Measurements from ENCODE around the gene MB. TPM values are rescaled to one million over a fixed set of nuclear protein-coding genes. Genes with fewer than 3 reads are reported as not detected.

Gene MB
- total RNA-seq, 4 donors from 2014 or later: 4.3 to 17.8 (median 9.1) TPM

DNA sequence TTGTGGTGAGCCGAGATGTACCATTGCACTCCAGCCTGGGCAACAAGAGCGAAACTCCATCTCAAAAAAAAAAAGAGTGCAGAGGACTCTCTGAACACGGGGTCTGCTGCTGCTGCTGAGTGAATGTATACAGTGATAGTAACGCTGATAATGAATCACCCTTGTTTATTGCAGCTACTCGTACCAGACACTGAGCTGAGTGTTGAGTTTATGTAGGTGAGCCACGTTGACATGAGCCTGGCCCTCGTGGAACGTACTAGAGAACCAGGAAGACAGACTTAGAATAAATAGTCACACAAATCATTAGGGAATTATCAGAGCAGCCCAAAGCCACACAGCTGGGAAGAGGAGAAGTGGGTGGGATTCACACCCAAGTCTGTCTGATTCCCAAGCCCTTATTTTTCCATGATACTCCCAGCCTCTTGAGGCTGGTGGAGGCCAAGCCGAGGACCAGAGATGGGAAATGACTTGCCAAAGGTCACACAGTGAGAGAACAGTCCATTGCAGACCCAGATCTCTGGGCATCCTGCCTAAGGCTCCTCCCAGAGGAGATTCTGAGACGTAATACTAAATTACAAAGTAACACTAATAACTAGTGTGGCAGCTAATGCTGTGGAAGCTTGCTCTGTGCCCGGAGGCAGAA, 34.8 kb downstream of the MB start:
- Histone ChIP-seq H3K4me1 (peaks cover 8% of the 10 kb centered on the region), H3K27me3 (no peaks in the 10 kb centered on the region), H3K27ac (no peak overlapping the region), H3K9me3 (no peaks in the 10 kb centered on the region), H3K4me3 (no peak overlapping the region), H3K36me3 (no peaks in the 10 kb centered on the region)
- 70% methylated on average over 11 of the region's 11 CpGs for WGBS
- no peak for DNase-seq (ENCODE audit: low spot score in 2 of 2)
- TF ChIP-seq, protein P1, sequence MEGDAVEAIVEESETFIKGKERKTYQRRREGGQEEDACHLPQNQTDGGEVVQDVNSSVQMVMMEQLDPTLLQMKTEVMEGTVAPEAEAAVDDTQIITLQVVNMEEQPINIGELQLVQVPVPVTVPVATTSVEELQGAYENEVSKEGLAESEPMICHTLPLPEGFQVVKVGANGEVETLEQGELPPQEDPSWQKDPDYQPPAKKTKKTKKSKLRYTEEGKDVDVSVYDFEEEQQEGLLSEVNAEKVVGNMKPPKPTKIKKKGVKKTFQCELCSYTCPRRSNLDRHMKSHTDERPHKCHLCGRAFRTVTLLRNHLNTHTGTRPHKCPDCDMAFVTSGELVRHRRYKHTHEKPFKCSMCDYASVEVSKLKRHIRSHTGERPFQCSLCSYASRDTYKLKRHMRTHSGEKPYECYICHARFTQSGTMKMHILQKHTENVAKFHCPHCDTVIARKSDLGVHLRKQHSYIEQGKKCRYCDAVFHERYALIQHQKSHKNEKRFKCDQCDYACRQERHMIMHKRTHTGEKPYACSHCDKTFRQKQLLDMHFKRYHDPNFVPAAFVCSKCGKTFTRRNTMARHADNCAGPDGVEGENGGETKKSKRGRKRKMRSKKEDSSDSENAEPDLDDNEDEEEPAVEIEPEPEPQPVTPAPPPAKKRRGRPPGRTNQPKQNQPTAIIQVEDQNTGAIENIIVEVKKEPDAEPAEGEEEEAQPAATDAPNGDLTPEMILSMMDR (IDR thresholded peaks at IDR 0.05): no peak
- no peak for TF ChIP-seq POLR2AphosphoS5 (IDR thresholded peaks at IDR 0.05)
- no peak for TF ChIP-seq POLR2A (IDR thresholded peaks at IDR 0.05)

DNA sequence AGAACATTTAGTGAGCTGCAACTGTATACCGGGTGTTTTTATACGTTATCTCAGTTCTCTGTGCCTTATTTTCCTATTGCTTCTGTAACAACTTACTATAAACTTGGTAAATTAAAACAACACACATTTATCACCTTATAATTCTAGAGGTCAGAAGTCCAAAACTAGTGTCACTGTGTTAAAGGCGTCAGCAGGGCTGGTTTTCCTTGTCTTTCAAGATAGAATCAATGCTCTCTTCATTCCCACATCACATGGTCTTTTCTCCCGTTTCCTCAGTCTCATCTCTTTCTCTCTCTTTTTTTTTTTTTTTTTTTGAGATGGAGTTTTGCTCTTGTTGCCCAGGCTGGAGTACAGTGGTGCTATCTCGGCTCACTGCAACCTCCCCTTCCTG, 36.1 kb downstream of the MB start:
- DNase-seq (ENCODE audit: low spot score in 2 of 2): no peak
- Histone ChIP-seq H3K4me1 (peaks cover 8% of the 10 kb centered on the region), H3K27me3 (no peaks in the 10 kb centered on the region), H3K4me3 (no peak overlapping the region), H3K36me3 (no peaks in the 10 kb centered on the region), H3K27ac (no peak overlapping the region), H3K9me3 (no peaks in the 10 kb centered on the region)
- TF ChIP-seq EP300 (IDR thresholded peaks at IDR 0.05) (no peak), POLR2AphosphoS5 (IDR thresholded peaks at IDR 0.05) (no peak), POLR2A (IDR thresholded peaks at IDR 0.05) (no peak)
- TF ChIP-seq, protein P1 (IDR thresholded peaks at IDR 0.05): no peak
- 80% methylated on average over 5 of the region's 5 CpGs for WGBS

- Histone ChIP-seq H3K36me3 (no peaks in the 10 kb centered on the region), H3K27ac (no peak overlapping the region), H3K4me3 (no peak overlapping the region), H3K4me1 (peaks cover 8% of the 10 kb centered on the region), H3K27me3 (no peaks in the 10 kb centered on the region), H3K9me3 (no peaks in the 10 kb centered on the region)
- no peak for TF ChIP-seq EP300 (IDR thresholded peaks at IDR 0.05)
- TF ChIP-seq POLR2AphosphoS5 (IDR thresholded peaks at IDR 0.05): no peak
- TF ChIP-seq, protein P1 (IDR thresholded peaks at IDR 0.05): no peak
- TF ChIP-seq POLR2A (IDR thresholded peaks at IDR 0.05): no peak
- 85% methylated on average over 7 of the region's 10 CpGs for WGBS
- no peak for DNase-seq (ENCODE audit: low spot score in 2 of 2)
These were observed 36.6 kb downstream of the MB start for GRCh38 chr22:35580351-35581022.

- DNase-seq (ENCODE audit: low spot score in 2 of 2): no peak
- TF ChIP-seq POLR2AphosphoS5 (IDR thresholded peaks at IDR 0.05): no peak
- TF ChIP-seq, protein P1 (IDR thresholded peaks at IDR 0.05): no peak
- TF ChIP-seq POLR2A (IDR thresholded peaks at IDR 0.05): no peak
- TF ChIP-seq EP300 (IDR thresholded peaks at IDR 0.05): no peak
- no peaks in the 10 kb centered on the region for H3K27me3 ChIP-seq
- H3K4me1 ChIP-seq: peaks cover 8% of the 10 kb centered on the region
- H3K27ac ChIP-seq: no peak overlapping the region
- WGBS: 85% methylated on average over 15 of the region's 19 CpGs
- no peaks in the 10 kb centered on the region for H3K36me3 ChIP-seq
- H3K9me3 ChIP-seq: no peaks in the 10 kb centered on the region
- H3K4me3 ChIP-seq: no peak overlapping the region
These were observed 38.1 kb downstream of the MB start for GRCh38 chr22:35578836-35579575.
